Limb (tissue), 2 donors: ENCODE data around the gene COP1.
"Not testable (repeated sequence)": the region's sequence is repeated elsewhere in the genome, so short reads cannot be mapped to it uniquely, and the experiment has no call there.

Experiments
- DNase-seq, 2 donors: peaks; one replicate each; pipeline ENCODE4 v3.0.0-alpha.2; 2016; ENCODE audit errors: extremely low spot score in 2 of 2

The COP1 gene

GRCh38 chr1:176134666-176135065, 72.4 kb downstream of the COP1 start:
- no peak for DNase-seq

- no peak for DNase-seq
Observed at GRCh38 chr1:176122282-176122681, 84.8 kb downstream of the COP1 start.

- no peak for DNase-seq
Observed at GRCh38 chr1:176119549-176119948, 87.5 kb downstream of the COP1 start.

DNA sequence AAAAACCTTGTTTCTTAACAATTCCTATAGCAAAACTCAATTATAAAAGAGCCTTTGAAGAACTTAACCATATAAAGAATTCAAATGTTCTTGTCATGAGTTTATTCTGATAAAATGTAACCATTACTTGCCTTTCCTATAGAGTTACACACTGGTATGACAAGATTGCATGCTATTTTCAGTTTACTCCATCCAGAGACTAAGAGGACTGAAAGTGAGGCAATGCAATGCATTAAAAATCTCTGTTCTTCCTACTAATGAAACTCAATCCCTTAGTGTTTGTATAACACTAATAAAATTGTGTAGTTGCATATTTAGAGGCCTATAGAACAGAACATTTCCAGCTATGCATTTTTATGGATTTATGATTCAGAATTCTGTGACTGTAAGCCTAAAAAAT, 88.1 kb downstream of the COP1 start:
- DNase-seq: no peak

DNA sequence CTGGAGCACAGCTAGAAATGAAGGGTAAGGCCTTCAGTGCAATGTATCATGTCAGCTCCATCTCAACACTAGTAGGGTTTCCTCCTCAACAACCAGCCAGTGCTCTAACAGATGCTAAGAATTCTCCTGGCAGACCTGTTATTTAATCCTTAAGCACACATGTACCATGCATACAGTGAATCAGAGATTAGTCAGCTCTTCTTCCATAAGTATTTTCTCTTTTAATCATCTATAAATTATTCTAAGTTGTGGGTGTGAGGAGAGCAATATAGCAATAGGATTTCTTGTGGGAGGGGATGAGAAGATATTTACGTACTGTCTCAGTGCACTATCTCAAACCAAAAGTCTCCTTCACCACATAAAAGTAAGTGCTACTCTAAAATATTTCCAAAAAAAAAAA, 95.3 kb downstream of the COP1 start:
- DNase-seq: no peak

GRCh38 chr1:176110203-176110602, 96.9 kb downstream of the COP1 start:
- no peak for DNase-seq

GRCh38 chr1:176102768-176103350, 104.2 kb downstream of the COP1 start:
- no peak for DNase-seq

GRCh38 chr1:176101951-176102642, 105.0 kb downstream of the COP1 start:
- DNase-seq: no peak

- DNase-seq: no peak
Observed at GRCh38 chr1:176098560-176098959, 108.5 kb downstream of the COP1 start.

GRCh38 chr1:176096015-176096414, 111.1 kb downstream of the COP1 start:
- DNase-seq: no peak

- no peak for DNase-seq
Observed at GRCh38 chr1:176090766-176091165, 116.3 kb downstream of the COP1 start.

DNA sequence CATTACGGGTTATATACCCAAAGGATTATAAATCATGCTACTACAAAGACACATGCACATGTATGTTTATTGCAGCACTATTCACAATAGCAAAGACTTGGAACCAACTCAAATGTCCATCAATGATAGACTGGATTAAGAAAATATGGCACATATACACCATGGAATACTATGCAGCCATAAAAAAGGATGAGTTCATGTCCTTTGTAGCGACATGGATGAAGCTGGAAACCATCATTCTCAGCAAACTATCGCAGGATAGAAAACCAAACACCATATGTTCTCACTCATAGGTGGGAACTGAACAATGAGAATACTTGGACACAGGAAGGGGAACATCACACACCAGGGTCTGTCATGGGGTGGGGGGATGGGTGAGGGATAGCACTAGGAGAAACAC, 119.3 kb downstream of the COP1 start:
- DNase-seq: not testable (repeated sequence)

GRCh38 chr1:176073524-176074157, 133.4 kb downstream of the COP1 start:
- peak; percentile 41 to 81 for DNase-seq

GRCh38 chr1:176068901-176069300, 138.2 kb downstream of the COP1 start:
- DNase-seq: no peak

- DNase-seq: no peak
Observed at GRCh38 chr1:176068256-176068655, 138.8 kb downstream of the COP1 start.

- peak in 1 of 2 donors; percentile 34 for DNase-seq
Observed at GRCh38 chr1:176066709-176067108, 140.4 kb downstream of the COP1 start.

GRCh38 chr1:176058686-176059085, 148.4 kb downstream of the COP1 start:
- no peak for DNase-seq

- no peak for DNase-seq
Observed at GRCh38 chr1:176056312-176056711, 150.8 kb downstream of the COP1 start.

DNA sequence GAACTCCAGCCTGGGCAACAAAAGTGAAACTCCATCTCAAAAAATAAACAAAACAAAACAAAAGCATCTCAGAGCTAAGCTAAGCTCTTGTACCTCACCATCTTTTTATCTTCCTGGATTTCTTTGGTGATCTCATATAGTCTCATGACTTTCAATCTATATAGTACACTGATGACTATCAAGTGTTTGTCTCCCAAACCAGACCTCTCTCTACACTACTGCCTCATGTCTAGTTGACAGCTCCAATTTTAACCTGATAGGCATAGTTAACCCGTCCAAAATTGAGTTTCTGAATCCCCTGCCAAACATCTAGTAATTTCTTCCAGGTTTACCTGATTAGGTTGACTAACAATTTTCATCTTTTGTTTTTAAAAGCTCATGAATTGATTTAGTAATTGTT, 151.7 kb downstream of the COP1 start:
- DNase-seq: no peak

DNA sequence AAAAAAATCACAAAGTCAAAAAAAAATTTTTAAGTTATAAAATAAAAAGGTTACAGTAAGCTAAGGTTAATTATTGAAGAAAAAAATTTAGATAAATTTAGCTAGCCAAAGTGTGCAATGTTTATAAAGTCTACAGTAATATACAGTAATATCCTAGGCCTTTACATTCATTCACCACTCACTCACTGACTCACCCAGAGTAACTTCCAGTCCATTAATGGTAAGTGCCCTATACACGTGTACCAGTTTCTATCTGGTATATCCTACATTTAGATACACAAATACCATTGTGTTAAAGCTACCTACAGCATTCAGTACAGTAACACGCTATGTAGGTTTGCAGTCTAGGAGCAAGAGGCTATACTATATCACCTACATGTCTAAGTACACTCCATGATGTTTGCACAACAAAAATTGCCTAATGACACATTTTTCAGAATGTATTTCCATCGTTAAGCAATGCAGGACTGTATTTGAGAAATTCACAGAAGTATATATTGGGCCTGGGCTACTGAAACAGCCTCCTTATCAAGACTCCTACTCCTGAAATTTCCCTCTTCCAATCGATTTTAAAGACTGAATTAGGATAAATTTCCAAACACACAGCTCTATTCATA, 155.1 kb downstream of the COP1 start:
- DNase-seq: no peak

- DNase-seq: no peak
Observed at GRCh38 chr1:176051402-176051801, 155.7 kb downstream of the COP1 start.

DNA sequence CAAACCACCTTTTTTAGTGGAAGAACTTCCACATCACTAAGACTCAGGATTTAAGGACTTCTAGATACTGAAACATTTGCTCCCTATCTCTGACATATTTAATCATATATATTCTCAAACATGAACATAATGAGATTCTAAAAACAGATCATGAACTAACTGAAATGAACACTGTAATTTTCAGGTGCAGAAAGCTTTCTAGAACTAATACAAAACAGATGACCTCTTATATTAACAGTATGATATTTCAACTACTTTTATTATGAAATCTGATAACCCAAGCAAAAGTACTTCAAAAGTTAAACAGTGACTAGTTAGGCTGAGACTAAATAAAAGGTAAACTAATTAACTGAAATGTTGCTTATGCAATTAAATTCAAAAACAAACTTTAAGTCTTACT, 157.5 kb downstream of the COP1 start:
- no peak for DNase-seq

DNA sequence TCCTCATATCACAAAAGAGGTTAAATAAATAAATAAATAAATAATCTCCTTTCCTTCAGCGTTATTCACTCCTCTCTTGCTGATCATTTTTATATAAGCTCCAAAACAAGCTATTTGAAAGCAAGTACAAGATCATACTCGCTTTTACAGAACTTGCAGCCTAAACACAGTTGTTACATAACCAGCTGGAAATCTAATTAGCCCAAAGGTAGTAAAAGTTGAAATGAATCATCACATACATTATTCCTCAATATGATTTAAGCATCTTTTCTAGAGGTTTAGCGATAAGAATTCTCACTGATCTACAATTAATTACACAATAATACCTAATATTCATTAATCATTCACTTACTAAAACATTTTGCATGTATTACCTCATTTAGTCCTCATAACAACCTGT, 160.2 kb downstream of the COP1 start:
- DNase-seq: no peak
